ENCODE data around the gene PRDM16.

DNA sequence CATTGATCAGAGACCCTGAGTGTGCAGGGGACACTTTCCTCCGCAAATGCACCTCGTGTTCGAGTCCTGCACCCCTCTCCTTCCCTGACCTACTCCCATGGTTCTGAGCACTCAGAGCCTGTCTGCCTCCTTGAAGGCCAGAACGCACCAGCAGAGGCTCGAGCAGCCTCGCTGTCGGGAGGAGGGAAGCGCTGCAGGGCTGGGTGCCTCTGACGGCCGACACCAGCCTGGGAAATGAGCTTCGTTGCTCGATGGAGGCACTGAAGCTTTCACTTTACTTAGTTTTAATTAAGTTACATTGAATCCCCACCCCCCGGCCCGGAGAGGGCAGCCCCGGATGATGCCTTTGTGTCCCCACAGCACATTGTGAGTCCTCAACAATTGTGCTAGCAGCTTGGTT, 229.2 kb downstream of the PRDM16 start:
- TF ChIP-seq, protein P1, sequence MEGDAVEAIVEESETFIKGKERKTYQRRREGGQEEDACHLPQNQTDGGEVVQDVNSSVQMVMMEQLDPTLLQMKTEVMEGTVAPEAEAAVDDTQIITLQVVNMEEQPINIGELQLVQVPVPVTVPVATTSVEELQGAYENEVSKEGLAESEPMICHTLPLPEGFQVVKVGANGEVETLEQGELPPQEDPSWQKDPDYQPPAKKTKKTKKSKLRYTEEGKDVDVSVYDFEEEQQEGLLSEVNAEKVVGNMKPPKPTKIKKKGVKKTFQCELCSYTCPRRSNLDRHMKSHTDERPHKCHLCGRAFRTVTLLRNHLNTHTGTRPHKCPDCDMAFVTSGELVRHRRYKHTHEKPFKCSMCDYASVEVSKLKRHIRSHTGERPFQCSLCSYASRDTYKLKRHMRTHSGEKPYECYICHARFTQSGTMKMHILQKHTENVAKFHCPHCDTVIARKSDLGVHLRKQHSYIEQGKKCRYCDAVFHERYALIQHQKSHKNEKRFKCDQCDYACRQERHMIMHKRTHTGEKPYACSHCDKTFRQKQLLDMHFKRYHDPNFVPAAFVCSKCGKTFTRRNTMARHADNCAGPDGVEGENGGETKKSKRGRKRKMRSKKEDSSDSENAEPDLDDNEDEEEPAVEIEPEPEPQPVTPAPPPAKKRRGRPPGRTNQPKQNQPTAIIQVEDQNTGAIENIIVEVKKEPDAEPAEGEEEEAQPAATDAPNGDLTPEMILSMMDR (conservative IDR thresholded peaks at IDR 0.05 in 1 of 2, IDR thresholded peaks at IDR 0.05 in 1 of 2; ENCODE audit: extremely low read depth in 1 of 2, insufficient read depth in 1 of 2, low read depth in 1 of 2, low read length in 2 of 2): no peak
- no peak for TF ChIP-seq EZH2 (IDR thresholded peaks at IDR 0.05; ENCODE audit: borderline replicate concordance, low read length)
